ENCODE data around the gene KCNMB3.

- TF ChIP-seq EZH2 (IDR thresholded peaks at IDR 0.05; ENCODE audit: borderline replicate concordance, low read depth, low read length, severe bottlenecking) = no peak
- TF ChIP-seq, protein P1, sequence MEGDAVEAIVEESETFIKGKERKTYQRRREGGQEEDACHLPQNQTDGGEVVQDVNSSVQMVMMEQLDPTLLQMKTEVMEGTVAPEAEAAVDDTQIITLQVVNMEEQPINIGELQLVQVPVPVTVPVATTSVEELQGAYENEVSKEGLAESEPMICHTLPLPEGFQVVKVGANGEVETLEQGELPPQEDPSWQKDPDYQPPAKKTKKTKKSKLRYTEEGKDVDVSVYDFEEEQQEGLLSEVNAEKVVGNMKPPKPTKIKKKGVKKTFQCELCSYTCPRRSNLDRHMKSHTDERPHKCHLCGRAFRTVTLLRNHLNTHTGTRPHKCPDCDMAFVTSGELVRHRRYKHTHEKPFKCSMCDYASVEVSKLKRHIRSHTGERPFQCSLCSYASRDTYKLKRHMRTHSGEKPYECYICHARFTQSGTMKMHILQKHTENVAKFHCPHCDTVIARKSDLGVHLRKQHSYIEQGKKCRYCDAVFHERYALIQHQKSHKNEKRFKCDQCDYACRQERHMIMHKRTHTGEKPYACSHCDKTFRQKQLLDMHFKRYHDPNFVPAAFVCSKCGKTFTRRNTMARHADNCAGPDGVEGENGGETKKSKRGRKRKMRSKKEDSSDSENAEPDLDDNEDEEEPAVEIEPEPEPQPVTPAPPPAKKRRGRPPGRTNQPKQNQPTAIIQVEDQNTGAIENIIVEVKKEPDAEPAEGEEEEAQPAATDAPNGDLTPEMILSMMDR (IDR thresholded peaks at IDR 0.05; ENCODE audit: borderline replicate concordance, extremely low read depth, low read length, poor library complexity, severe bottlenecking) = no peak
These were observed 23.6 kb downstream of the KCNMB3 start for GRCh38 chr3:179227349-179227748.

All from DND-41 (cell line).